HL-60 (cell line): ENCODE data around the gene TAF1C.

Experiments
- DNase-seq, 2 experiments: peaks; one replicate each; pipeline ENCODE4 v3.0.0-alpha.2; 2010 to 2020; ENCODE audit warnings: low read depth in 1 of 2, low spot score in 1 of 2
- H3K27ac ChIP-seq: fragments of 250-450 bp; sonication (Bioruptor Pico); replicated peaks from 2 replicates; pipeline ENCODE4 v1.5.1; 2020; ENCODE audit warnings: mild to moderate bottlenecking, moderate library complexity
- H3K27me3 ChIP-seq: fragments of 250-450 bp; sonication (Bioruptor Pico); 2 replicates; pipeline ENCODE4 v1.5.1; 2021; ENCODE audit warnings: mild to moderate bottlenecking, moderate library complexity; ENCODE audit not compliant: insufficient read depth, poor library complexity, severe bottlenecking
- H3K4me3 ChIP-seq: replicated peaks from 2 replicates; pipeline ENCODE4 v1.5.1; 2011; ENCODE audit warnings: mild to moderate bottlenecking, control low read depth, low read length; ENCODE audit not compliant: insufficient read depth
- CTCF ChIP-seq: IDR thresholded peaks from one replicate; pipeline ENCODE4 v1.5.1; 2011; ENCODE audit warnings: low read length, control low read depth, inconsistent platforms; ENCODE audit not compliant: insufficient read depth
- GABPA ChIP-seq: IDR thresholded peaks from 2 replicates; pipeline ENCODE4 v1.6.1; 2012; ENCODE audit warnings: low read depth
- POLR2AphosphoS5 ChIP-seq: IDR thresholded peaks from 2 replicates; pipeline ENCODE4 v1.6.1; 2012; ENCODE audit warnings: low read depth
- REST ChIP-seq: IDR thresholded peaks from 2 replicates; pipeline ENCODE4 v1.6.1; 2012; ENCODE audit warnings: low read depth; ENCODE audit not compliant: insufficient replicate concordance
- SPI1 ChIP-seq: IDR thresholded peaks from 2 replicates; pipeline ENCODE4 v1.6.1; 2012; ENCODE audit warnings: low read depth, mild to moderate bottlenecking, borderline replicate concordance

Gene TAF1C

DNA sequence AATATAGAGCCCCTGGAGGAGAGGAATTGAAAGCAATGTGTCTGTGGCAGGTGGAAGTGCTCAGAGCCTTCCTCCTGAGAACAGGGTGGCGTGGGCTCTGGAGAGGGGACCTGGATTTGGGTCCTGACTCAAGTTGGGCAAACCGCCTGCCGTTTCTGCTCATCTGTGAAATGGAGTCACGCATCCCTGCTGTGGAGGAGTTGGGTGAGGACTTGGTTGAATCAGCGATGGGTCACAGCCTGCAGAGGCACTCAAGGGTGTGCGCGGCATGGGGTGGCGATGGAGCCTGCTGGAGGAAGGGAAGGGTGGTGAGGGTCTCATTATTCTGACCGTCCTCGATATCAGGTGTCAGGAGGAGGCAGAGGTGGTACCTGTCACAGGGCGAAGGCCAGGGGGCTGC lies 7.2 kb upstream of the TAF1C start:
- Histone ChIP-seq H3K27me3 (peaks cover 2% of the 10 kb centered on the region), H3K27ac (no peak overlapping the region), H3K4me3 (no peak overlapping the region)
- no peak for DNase-seq
- TF ChIP-seq REST (no peak), CTCF (no peak), SPI1 (no peak), GABPA (no peak), POLR2AphosphoS5 (no peak)

DNA sequence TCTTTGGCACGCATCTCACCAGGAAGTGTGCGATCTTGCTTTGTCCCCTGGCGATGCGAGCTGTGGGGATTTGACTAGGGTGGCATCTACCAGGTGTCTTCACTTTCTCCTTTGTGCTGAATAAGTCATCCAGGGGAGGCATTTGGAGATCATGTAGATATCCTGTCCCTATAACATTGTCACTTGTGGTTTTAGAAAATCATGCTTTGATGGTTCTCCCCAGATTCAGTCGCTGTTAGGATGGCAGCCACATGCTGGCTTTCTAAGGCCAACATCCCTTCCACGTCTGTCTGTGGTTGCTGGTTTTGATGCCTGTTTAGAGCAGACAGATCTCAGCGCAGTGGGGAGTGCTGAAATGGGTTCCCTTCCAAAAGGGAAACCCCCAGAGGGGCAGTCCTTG lies 6.6 kb upstream of the TAF1C start:
- H3K27ac ChIP-seq, result no peak overlapping the region
- H3K4me3 ChIP-seq, result no peak overlapping the region
- no peak for DNase-seq
- H3K27me3 ChIP-seq, result peaks cover 2% of the 10 kb centered on the region
- TF ChIP-seq GABPA, result no peak

DNA sequence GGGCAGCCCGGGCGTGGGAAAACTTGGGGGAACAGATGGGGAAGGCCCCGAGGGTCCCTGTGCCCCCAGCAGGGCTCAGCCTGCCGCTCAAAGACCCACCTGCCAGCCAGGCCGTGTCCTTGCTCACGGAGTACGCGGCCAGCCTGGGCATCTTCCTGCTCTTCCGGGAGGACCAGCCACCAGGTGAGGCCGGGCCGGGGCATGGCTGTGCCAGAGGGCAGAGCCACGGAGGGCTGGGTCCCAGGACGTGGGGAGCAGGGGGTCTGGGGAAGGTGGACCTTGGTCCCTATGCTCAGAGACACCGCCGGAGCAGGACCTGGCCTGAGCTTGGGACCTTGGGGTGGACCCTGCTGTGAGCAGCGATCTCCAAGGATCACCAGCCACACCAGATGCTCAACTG lies 4.6 kb upstream of the TAF1C start:
- TF ChIP-seq GABPA (no peak), REST (no peak), CTCF (no peak), SPI1 (no peak)
- DNase-seq, result no peak
- Histone ChIP-seq H3K27ac (no peak overlapping the region), H3K27me3 (peaks cover 2% of the 10 kb centered on the region), H3K4me3 (no peak overlapping the region)

DNA sequence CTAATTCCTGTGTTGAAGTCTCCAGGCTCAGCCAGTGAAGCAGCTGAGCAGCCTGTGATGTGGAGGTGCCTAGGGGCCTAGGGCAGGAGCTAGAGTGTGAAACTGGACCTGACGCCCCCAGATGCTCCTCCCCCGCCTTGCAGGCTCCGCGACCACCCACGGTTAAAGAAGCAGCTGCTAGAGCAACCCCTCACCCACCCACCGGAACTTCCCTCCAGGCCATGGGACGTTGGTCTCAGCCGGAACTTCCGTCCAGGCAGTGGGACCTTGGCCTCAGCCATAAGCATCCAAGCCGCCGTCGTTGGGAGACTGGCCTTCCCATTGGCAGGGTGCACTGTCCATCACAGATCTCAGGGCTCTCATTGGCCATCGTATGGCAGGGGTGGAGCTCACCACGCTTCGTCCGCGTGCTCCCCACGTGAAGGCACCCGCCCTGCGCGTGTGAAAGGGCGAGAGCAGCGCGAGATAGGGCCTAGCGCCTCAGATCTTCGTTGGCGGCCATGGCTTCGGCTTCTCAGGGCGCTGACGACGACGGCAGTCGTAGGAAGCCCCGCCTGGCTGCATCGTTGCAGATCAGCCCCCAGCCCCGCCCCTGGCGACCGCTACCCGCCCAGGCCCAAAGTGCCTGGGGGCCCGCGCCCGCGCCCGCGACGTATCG lies 4.0 kb upstream of the TAF1C start, which contains the start of gene ADAD2:
TSS of gene ADAD2 (plus strand) at position 427 of the 658 bp plus-strand sequence. CDS start at position 501, 74 bp downstream.
- Histone ChIP-seq H3K27ac (no peak within 1 kb of the TSS), H3K4me3 (no peak within 1 kb of the TSS), H3K27me3 (peaks cover 2% of the 10 kb centered on the region)
- DNase-seq, result no peak
- TF ChIP-seq POLR2AphosphoS5, result no peak
- TF ChIP-seq REST, result no peak
- no peak for TF ChIP-seq CTCF
- TF ChIP-seq SPI1, result no peak
- no peak for TF ChIP-seq GABPA
